GM18517 (cell line): ENCODE results near the gene GNPDA2.

ENCODE experiments used
- ATAC-seq: cut with Tn5 transposase; IDR thresholded peaks from one replicate; pipeline ENCODE4 v1.9.1; 2021; ENCODE audit warnings: mild to moderate bottlenecking, moderate library complexity; ENCODE audit not compliant: unreplicated experiment

GNPDA2 gene

GRCh38 chr4:44684648-44685047, 41.7 kb downstream of the GNPDA2 start:
- no peak for ATAC-seq

GRCh38 chr4:44679060-44679459, 47.3 kb downstream of the GNPDA2 start:
- peak; percentile 4 for ATAC-seq

GRCh38 chr4:44678094-44679041, 48.0 kb downstream of the GNPDA2 start, which contains the start of gene GUF1:
TSS of gene GUF1 (plus strand) at chr4:44678420. CDS start at chr4:44678623, 203 bp downstream.
- peak; percentile 94 for ATAC-seq

GRCh38 chr4:44675366-44675765, 51.0 kb downstream of the GNPDA2 start:
- no peak for ATAC-seq

- no peak for ATAC-seq
Measured at GRCh38 chr4:44674471-44674870, 51.9 kb downstream of the GNPDA2 start.

GRCh38 chr4:44671636-44672035, 54.7 kb downstream of the GNPDA2 start:
- ATAC-seq: no peak

- ATAC-seq: no peak
Measured at GRCh38 chr4:44670506-44671199, 55.7 kb downstream of the GNPDA2 start.

- ATAC-seq: no peak
Measured at GRCh38 chr4:44668526-44668925, 57.8 kb downstream of the GNPDA2 start.

- no peak for ATAC-seq
Measured at GRCh38 chr4:44663539-44664263, 62.7 kb downstream of the GNPDA2 start.

GRCh38 chr4:44662623-44663005, 63.7 kb downstream of the GNPDA2 start:
- peak; percentile 67 for ATAC-seq

- ATAC-seq: peak; percentile 5
Measured at GRCh38 chr4:44661940-44662622, 64.3 kb downstream of the GNPDA2 start.

- no peak for ATAC-seq
Measured at GRCh38 chr4:44660396-44660795, 66.0 kb downstream of the GNPDA2 start.

- ATAC-seq: no peak
Measured at GRCh38 chr4:44652002-44652401, 74.4 kb downstream of the GNPDA2 start.
